Osteocyte (in vitro differentiated cells): ENCODE results near the gene CCL26. TPM values are rescaled to one million over a fixed set of nuclear protein-coding genes. Genes with fewer than 3 reads are reported as not detected.

Experiments
- DNase-seq: peaks from one replicate; pipeline ENCODE4 v3.0.0; 2021; ENCODE audit warnings: mixed read lengths; ENCODE audit not compliant: unreplicated experiment; ENCODE audit errors: extremely low spot score
- H3K27ac Mint-ChIP-seq: one replicate; pipeline ENCODE4 v1.8.0; 2021; ENCODE audit warnings: mild to moderate bottlenecking, mixed read lengths; ENCODE audit not compliant: unreplicated experiment
- H3K27me3 Mint-ChIP-seq: one replicate; pipeline ENCODE4 v1.8.0; 2021; ENCODE audit warnings: mixed read lengths; ENCODE audit not compliant: unreplicated experiment
- H3K36me3 Mint-ChIP-seq: one replicate; pipeline ENCODE4 v1.8.0; 2021; ENCODE audit warnings: mixed read lengths; ENCODE audit not compliant: unreplicated experiment
- H3K4me1 Mint-ChIP-seq: one replicate; pipeline ENCODE4 v1.8.0; 2021; ENCODE audit warnings: mixed read lengths; ENCODE audit not compliant: unreplicated experiment
- H3K4me3 Mint-ChIP-seq: one replicate; pipeline ENCODE4 v1.8.0; 2021; ENCODE audit warnings: mild to moderate bottlenecking, moderate library complexity, mixed read lengths; ENCODE audit not compliant: unreplicated experiment
- H3K9me3 Mint-ChIP-seq: one replicate; pipeline ENCODE4 v1.8.0; 2021; ENCODE audit warnings: mixed read lengths; ENCODE audit not compliant: unreplicated experiment
- CTCF ChIP-seq: fragments of 200-600 bp; sonication (generic); IDR thresholded peaks from 2 replicates; pipeline ENCODE4 v1.5.0; 2021; ENCODE audit warnings: antibody characterized with exemption, mild to moderate bottlenecking, moderate library complexity
- long read RNA-seq: library from polyadenylated mRNA; unstranded; transcript quantifications from one replicate; pipeline ENCODE4 v2.0.0, GENCODE V29; 2021
- total RNA-seq: library from RNA; stranded (reverse); gene quantifications from 2 replicates; pipeline ENCODE4 v1.2.1, GENCODE V29; 2021

Gene CCL26
- not detected in 2 replicates for total RNA-seq
- long read RNA-seq = 0 reads

GRCh38 chr7:75772081-75773077, at the start of gene CCL26:
Gene CCL26, minus strand, starts transcription at chr7:75772211. Its CDS starts 35 bp downstream, at chr7:75772176.
- no peak for TF ChIP-seq CTCF
- no peaks in the 10 kb centered on the region for H3K9me3 Mint-ChIP-seq
- no peaks in the 10 kb centered on the region for H3K27me3 Mint-ChIP-seq
- H3K4me3 Mint-ChIP-seq = no peak within 1 kb of the TSS
- DNase-seq = no peak
- H3K27ac Mint-ChIP-seq = peak within 1 kb of the TSS; percentile 61
- H3K4me1 Mint-ChIP-seq = peaks cover 16% of the 10 kb centered on the region
- no peaks in the 10 kb centered on the region for H3K36me3 Mint-ChIP-seq

GRCh38 chr7:75820688-75821087, 48.7 kb upstream of the CCL26 start:
- no peak for TF ChIP-seq CTCF
- Mint-ChIP-seq H3K27me3 (peaks cover 24% of the 10 kb centered on the region), H3K27ac (no peak overlapping the region), H3K4me3 (no peak overlapping the region), H3K36me3 (no peaks in the 10 kb centered on the region), H3K9me3 (no peaks in the 10 kb centered on the region), H3K4me1 (no peaks in the 10 kb centered on the region)
- DNase-seq = no peak

- Mint-ChIP-seq H3K4me1 (no peaks in the 10 kb centered on the region), H3K27me3 (peaks cover 24% of the 10 kb centered on the region), H3K36me3 (no peaks in the 10 kb centered on the region)
Measured at GRCh38 chr7:75819711-75820110, 47.7 kb upstream of the CCL26 start.

GRCh38 chr7:75818472-75818871, 46.5 kb upstream of the CCL26 start:
- Mint-ChIP-seq H3K9me3 (no peaks in the 10 kb centered on the region), H3K36me3 (no peaks in the 10 kb centered on the region), H3K4me3 (no peak overlapping the region), H3K4me1 (no peaks in the 10 kb centered on the region), H3K27me3 (peaks cover 20% of the 10 kb centered on the region), H3K27ac (no peak overlapping the region)
- DNase-seq = no peak
- TF ChIP-seq CTCF = no peak

More at GRCh38 chr7:75819711-75820110, 47.7 kb upstream of the CCL26 start:
- TF ChIP-seq CTCF = no peak
- Mint-ChIP-seq H3K9me3 (no peaks in the 10 kb centered on the region), H3K27ac (no peak overlapping the region), H3K4me3 (no peak overlapping the region)
- DNase-seq = no peak

- Mint-ChIP-seq H3K27me3 (peaks cover 10% of the 10 kb centered on the region), H3K27ac (no peak overlapping the region), H3K9me3 (no peaks in the 10 kb centered on the region), H3K4me3 (no peak overlapping the region), H3K36me3 (no peaks in the 10 kb centered on the region), H3K4me1 (no peaks in the 10 kb centered on the region)
- no peak for TF ChIP-seq CTCF
- no peak for DNase-seq
Measured at GRCh38 chr7:75817116-75817515, 45.1 kb upstream of the CCL26 start.
